Measurements from ENCODE around the gene ATP8A1. TPM values are rescaled to one million over a fixed set of nuclear protein-coding genes. Genes with fewer than 3 reads are reported as not detected.

Gene ATP8A1
- total and polyA plus RNA-seq, 4 donors: 0.65 to 15.9 (median 5.9) TPM

- 93% methylated on average over 3 of the region's 3 CpGs for WGBS
- no peaks in the 10 kb centered on the region for H3K4me1 ChIP-seq (ENCODE audit: control insufficient read depth in 4 of 4, insufficient read depth in 4 of 4, low read length in 3 of 4)
These were observed 20.3 kb downstream of the ATP8A1 start for GRCh38 chr4:42636645-42636949.

DNA sequence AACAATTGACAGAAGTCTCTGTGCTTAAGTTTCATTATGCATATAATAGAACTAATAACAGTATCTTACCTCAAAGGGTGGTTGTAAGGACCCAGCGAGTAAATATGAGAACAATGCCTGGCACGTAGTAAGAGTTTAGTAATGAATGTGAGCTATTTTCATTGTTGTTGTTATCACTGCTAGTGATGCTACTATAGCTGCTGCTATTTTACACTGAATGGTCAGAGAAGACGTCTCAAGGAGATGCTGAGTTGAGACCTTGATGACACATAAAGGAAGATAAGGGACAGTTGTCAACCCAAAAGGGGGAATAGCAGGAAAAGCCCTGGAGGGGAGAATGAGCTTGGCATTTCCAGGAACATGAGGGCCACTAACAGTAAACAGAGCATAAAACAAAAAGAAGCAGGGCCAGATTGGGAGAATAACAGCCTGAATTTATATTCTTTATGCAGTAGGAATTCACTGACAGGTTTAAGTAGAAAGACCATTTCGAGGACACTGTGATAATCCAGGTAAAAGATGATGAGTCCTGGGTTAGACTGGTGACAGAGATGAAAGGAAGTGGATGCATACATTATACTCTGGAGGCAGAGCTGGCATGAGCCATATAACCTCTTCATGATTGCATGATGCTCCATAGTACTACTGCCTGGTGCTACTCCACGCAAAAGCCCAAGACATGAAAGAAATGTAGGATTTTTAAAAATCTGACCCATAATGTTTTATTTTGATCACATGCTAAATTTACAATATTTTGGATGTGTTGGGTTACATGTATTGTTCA, 23.1 kb downstream of the ATP8A1 start:
- WGBS: 77% methylated on average over 5 of the region's 5 CpGs
- H3K4me1 ChIP-seq (ENCODE audit: control insufficient read depth in 4 of 4, insufficient read depth in 4 of 4, low read length in 3 of 4): no peaks in the 10 kb centered on the region

More at GRCh38 chr4:42636645-42636949, 20.3 kb downstream of the ATP8A1 start:
- TF ChIP-seq, protein P1, sequence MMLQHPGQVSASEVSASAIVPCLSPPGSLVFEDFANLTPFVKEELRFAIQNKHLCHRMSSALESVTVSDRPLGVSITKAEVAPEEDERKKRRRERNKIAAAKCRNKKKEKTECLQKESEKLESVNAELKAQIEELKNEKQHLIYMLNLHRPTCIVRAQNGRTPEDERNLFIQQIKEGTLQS (IDR thresholded peaks at IDR 0.05): no peak
- TF ChIP-seq JUND (IDR thresholded peaks at IDR 0.05) (no peak), SP1 (IDR thresholded peaks at IDR 0.05) (no peak), RXRA (IDR thresholded peaks at IDR 0.05) (no peak), FOXA1 (IDR thresholded peaks at IDR 0.05) (no peak), GABPA (IDR thresholded peaks at IDR 0.05 in 1 of 2, conservative IDR thresholded peaks at IDR 0.05 in 1 of 2) (no peak)
- no peak for DNase-seq (ENCODE audit: low spot score)
- Histone ChIP-seq H3K27me3 (ENCODE audit: control insufficient read depth in 4 of 4, insufficient read depth in 4 of 4, low read length in 3 of 4) (no peaks in the 10 kb centered on the region), H3K9me3 (ENCODE audit: control insufficient read depth in 4 of 4, low read length in 3 of 4) (no peaks in the 10 kb centered on the region), H3K9ac (ENCODE audit: low read depth in 1 of 2, low read length in 2 of 2) (no peak overlapping the region), H3K4me3 (ENCODE audit: low read depth in 1 of 3, low read length in 3 of 3) (no peak overlapping the region), H3K36me3 (ENCODE audit: control insufficient read depth in 4 of 4, insufficient read depth in 3 of 4, low read depth in 1 of 4, low read length in 3 of 4) (no peaks in the 10 kb centered on the region), H3K27ac (ENCODE audit: low read depth in 1 of 2, low read length in 2 of 2) (no peak overlapping the region)

More for the DNA sequence above, 23.1 kb downstream of the ATP8A1 start:
- no peaks in the 10 kb centered on the region for H3K27me3 ChIP-seq (ENCODE audit: control insufficient read depth in 4 of 4, insufficient read depth in 4 of 4, low read length in 3 of 4)
- no peak overlapping the region for H3K9ac ChIP-seq (ENCODE audit: low read depth in 1 of 2, low read length in 2 of 2)
- no peaks in the 10 kb centered on the region for H3K36me3 ChIP-seq (ENCODE audit: control insufficient read depth in 4 of 4, insufficient read depth in 3 of 4, low read depth in 1 of 4, low read length in 3 of 4)
- DNase-seq (ENCODE audit: low spot score): no peak
- TF ChIP-seq ZBTB33 (IDR thresholded peaks at IDR 0.05) (no peak), SP1 (IDR thresholded peaks at IDR 0.05) (no peak), FOXA1 (IDR thresholded peaks at IDR 0.05) (no peak), JUND (IDR thresholded peaks at IDR 0.05) (no peak), EGR1 (IDR thresholded peaks at IDR 0.05; ENCODE audit: low read depth in 2 of 2) (no peak), TAF1 (conservative IDR thresholded peaks at IDR 0.05) (no peak), HNF4A (conservative IDR thresholded peaks at IDR 0.05) (no peak), MAX (IDR thresholded peaks at IDR 0.05) (no peak), RXRA (IDR thresholded peaks at IDR 0.05) (no peak), YY1 (IDR thresholded peaks at IDR 0.05) (no peak)
- TF ChIP-seq, protein P1 (IDR thresholded peaks at IDR 0.05): no peak
- no peak overlapping the region for H3K27ac ChIP-seq (ENCODE audit: low read depth in 1 of 2, low read length in 2 of 2)
- H3K4me3 ChIP-seq (ENCODE audit: low read depth in 1 of 3, low read length in 3 of 3): no peak overlapping the region
- H3K9me3 ChIP-seq (ENCODE audit: control insufficient read depth in 4 of 4, low read length in 3 of 4): no peaks in the 10 kb centered on the region
